KOPT-K1 (cell line): ENCODE measurements around the gene TMEM39B.
"Not testable (repeated sequence)": the region's sequence is repeated elsewhere in the genome, so short reads cannot be mapped to it uniquely, and the experiment has no call there.

ENCODE experiments used
- H3K27ac ChIP-seq: fragments of 200-600 bp; sonication (generic); 2 replicates; pipeline ENCODE4 v1.5.1; 2016; ENCODE audit warnings: antibody characterized with exemption, mild to moderate bottlenecking, low read depth, low read length; ENCODE audit not compliant: poor library complexity, severe bottlenecking
- H3K36me3 ChIP-seq: fragments of 200-600 bp; sonication (generic); 2 replicates; pipeline ENCODE4 v1.5.1; 2017; ENCODE audit warnings: antibody characterized with exemption, mild to moderate bottlenecking, low read length, moderate library complexity; ENCODE audit not compliant: insufficient read depth
- H3K9me3 ChIP-seq: fragments of 200-600 bp; sonication (generic); 2 replicates; pipeline ENCODE4 v1.5.1; 2017; ENCODE audit warnings: antibody characterized with exemption, low read length, mild to moderate bottlenecking; ENCODE audit not compliant: insufficient read depth, poor library complexity, severe bottlenecking

Gene TMEM39B

DNA sequence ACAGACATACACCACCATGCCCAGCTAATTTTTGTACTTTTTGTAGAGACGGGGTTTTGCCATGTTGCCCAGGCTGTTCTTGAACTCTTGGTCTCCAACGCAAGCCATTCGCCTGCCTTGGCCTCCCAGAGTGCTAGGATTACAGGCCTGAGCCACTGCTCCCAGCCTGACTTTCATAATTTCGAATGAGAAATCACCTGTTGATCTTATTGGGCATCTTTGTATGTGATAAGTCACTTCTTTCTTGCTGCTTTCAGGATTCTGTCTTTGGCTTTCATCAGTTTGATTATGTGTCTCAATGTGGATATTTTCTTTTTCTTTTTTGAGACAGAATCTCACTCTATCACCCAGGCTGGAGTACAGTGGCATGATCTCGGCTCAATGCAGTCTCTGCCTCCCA lies 75.1 kb downstream of the TMEM39B start:
- not testable (repeated sequence) for H3K27ac ChIP-seq
- peaks cover 18% of the 10 kb centered on the region for H3K9me3 ChIP-seq

DNA sequence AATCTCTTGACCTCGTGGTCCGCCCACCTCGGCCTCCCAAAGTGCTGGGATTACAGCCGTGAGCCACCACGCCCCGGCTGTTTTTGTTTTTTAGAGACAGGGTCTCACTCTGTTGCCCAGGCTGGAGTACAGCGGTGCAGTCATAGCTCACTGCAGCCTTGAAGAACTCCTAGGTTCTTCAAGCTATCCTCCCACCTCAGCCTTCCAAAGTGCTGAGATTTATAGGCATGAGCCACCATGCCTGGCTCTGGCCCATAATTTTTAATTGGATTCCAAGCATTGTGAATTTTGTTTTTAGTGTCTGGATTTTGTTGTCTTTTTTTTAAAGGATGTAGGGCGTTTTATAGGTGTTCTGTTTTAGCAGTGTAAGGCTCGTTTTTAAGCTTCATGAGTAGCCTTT lies 78.1 kb downstream of the TMEM39B start:
- Histone ChIP-seq H3K9me3 (peaks cover 18% of the 10 kb centered on the region), H3K27ac (no peak overlapping the region), H3K36me3 (peaks cover 38% of the 10 kb centered on the region)

More for the DNA sequence above, 75.1 kb downstream of the TMEM39B start:
- H3K36me3 ChIP-seq: peaks cover 22% of the 10 kb centered on the region

DNA sequence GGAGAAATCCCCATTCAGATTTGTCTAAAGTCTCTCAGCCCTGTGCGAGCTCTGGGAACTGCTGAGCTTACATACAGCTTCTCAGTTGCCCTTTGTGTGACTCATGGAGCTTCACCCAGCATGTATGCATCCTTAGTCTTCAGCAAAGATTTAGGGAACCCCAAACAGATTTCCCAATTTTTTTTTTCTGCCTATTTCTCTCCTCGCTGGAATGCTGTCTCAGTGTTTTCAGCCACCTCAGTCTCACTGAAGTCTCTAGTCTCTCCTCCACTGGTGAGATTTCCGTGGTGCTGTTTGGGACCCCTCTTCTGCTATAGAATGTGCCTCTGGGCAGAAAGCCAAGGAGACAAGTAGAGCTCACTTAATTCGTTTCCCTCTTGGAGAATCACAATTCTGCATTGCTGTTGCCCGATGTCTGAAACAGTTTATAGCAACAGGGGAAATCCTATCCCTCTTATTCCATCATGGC lies 78.6 kb downstream of the TMEM39B start:
- peaks cover 43% of the 10 kb centered on the region for H3K36me3 ChIP-seq
- H3K27ac ChIP-seq: no peak overlapping the region

More for the DNA sequence above, 78.6 kb downstream of the TMEM39B start:
- H3K9me3 ChIP-seq: peaks cover 18% of the 10 kb centered on the region
